Measurements from ENCODE around the gene CD84.

DNA sequence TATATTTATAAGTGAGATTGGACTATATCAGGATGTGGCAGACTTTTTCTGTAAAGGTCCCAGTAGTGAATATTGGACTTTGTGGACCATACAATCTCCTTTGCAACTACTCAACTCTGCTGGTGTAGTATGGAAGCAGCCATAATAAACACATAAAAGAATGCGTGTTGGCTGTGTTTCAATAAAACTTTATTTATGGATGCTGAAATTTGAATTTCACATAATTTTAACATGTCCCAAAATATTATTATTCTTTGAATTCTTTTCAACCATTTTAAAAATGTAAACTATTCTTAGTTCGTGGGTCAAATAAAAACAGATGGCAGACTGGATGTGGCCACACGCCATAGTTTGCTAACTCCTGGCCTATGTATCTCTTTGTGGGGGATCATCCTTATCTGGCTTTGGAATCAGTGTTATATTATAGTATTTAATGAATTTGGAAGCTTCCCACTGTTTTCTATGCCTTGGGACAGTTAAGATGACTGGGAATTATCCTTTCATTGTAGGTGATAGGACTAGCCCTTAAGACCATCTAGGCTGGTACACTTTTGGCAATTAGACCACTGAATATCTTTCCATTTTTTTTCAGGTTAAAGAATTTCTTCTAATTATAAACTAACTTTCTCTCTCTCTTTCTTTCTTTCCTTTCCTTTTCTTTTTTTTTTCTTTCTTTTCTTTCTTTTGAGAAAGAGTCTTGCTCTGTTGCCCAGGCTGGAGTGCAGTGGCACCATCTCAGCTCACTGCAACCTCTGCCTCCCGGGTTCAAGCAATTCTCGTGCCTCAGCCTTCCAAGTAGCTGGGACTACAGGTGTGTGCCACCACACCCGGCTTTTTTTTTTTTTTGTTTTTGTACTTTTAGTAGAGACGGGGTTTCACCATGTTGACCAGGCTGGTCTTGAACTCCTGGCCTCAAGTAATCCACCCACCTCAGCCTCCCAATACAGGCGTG, 41.3 kb downstream of the CD84 start:
- TF ChIP-seq CTCF (conservative IDR thresholded peaks at IDR 0.05; ENCODE audit: low read depth, low read length) (no peak), EZH2 (IDR thresholded peaks at IDR 0.05; ENCODE audit: low read length, unreplicated experiment) (no peak), EZH2phosphoT487 (IDR thresholded peaks at IDR 0.05; ENCODE audit: borderline replicate concordance, low read length) (no peak)

All from PC-3 (cell line).